ENCODE measurements around the gene ARTN.

Gene ARTN

GRCh38 chr1:43933386-43934100, at the start of gene ARTN:
Gene ARTN (plus strand): TSS chr1:43933801. CDS start chr1:43935657, 1,856 bp downstream.
- H3K9ac ChIP-seq (ENCODE audit: low read depth, low read length, poor library complexity, severe bottlenecking) = no peak within 1 kb of the TSS
- no peak within 1 kb of the TSS for H3K4me2 ChIP-seq (ENCODE audit: low read depth, low read length, poor library complexity, severe bottlenecking)
- H3K36me3 ChIP-seq (ENCODE audit: insufficient read depth, low read length) = no peaks in the 10 kb centered on the region
- no peaks in the 10 kb centered on the region for H3K4me1 ChIP-seq (ENCODE audit: insufficient read depth, low read length, poor library complexity, severe bottlenecking)
- no peaks in the 10 kb centered on the region for H3K79me2 ChIP-seq (ENCODE audit: insufficient read depth, low read length)
- H3K9me3 ChIP-seq (ENCODE audit: insufficient read depth, low read depth, low read length) = no peaks in the 10 kb centered on the region
- H3K4me3 ChIP-seq (ENCODE audit: low read length, poor library complexity, severe bottlenecking) = no peak within 1 kb of the TSS
- no peaks in the 10 kb centered on the region for H3F3A ChIP-seq (ENCODE audit: low read depth)
- TF ChIP-seq CTCF (conservative IDR thresholded peaks at IDR 0.05; ENCODE audit: low read length) (no peak), EZH2phosphoT487 (IDR thresholded peaks at IDR 0.05; ENCODE audit: borderline replicate concordance) (no peak)
- no peaks in the 10 kb centered on the region for H3K27me3 ChIP-seq (ENCODE audit: insufficient read depth, low read length, poor library complexity, severe bottlenecking)
- H3K9me2 ChIP-seq (replicated peaks; ENCODE audit: low read depth, low read length) = no peaks in the 10 kb centered on the region
- H4K20me1 ChIP-seq (ENCODE audit: insufficient read depth, low read length, poor library complexity, severe bottlenecking) = no peaks in the 10 kb centered on the region
- H2AFZ ChIP-seq (ENCODE audit: low read length) = no peak within 1 kb of the TSS

GRCh38 chr1:43885279-43885801, 48.3 kb upstream of the ARTN start:
- no peak overlapping the region for H3K4me2 ChIP-seq (ENCODE audit: low read depth, low read length, poor library complexity, severe bottlenecking)
- no peaks in the 10 kb centered on the region for H3K36me3 ChIP-seq (ENCODE audit: insufficient read depth, low read length)
- H3K9me2 ChIP-seq (replicated peaks; ENCODE audit: low read depth, low read length) = no peaks in the 10 kb centered on the region
- no peak overlapping the region for H3K9ac ChIP-seq (ENCODE audit: low read depth, low read length, poor library complexity, severe bottlenecking)
- no peaks in the 10 kb centered on the region for H3K27me3 ChIP-seq (ENCODE audit: insufficient read depth, low read length, poor library complexity, severe bottlenecking)
- no peak overlapping the region for H2AFZ ChIP-seq (ENCODE audit: low read length)
- H3K79me2 ChIP-seq (ENCODE audit: insufficient read depth, low read length) = no peaks in the 10 kb centered on the region
- peaks cover 20% of the 10 kb centered on the region for H3K4me1 ChIP-seq (ENCODE audit: insufficient read depth, low read length, poor library complexity, severe bottlenecking)
- no peaks in the 10 kb centered on the region for H4K20me1 ChIP-seq (ENCODE audit: insufficient read depth, low read length, poor library complexity, severe bottlenecking)
- H3F3A ChIP-seq (ENCODE audit: low read depth) = no peaks in the 10 kb centered on the region
- no peaks in the 10 kb centered on the region for H3K9me3 ChIP-seq (ENCODE audit: insufficient read depth, low read depth, low read length)
- no peak overlapping the region for H3K4me3 ChIP-seq (ENCODE audit: low read length, poor library complexity, severe bottlenecking)
- TF ChIP-seq CTCF (conservative IDR thresholded peaks at IDR 0.05; ENCODE audit: low read length) (no peak), EZH2phosphoT487 (IDR thresholded peaks at IDR 0.05; ENCODE audit: borderline replicate concordance) (no peak)

- H3K36me3 ChIP-seq (ENCODE audit: insufficient read depth, low read length) = no peaks in the 10 kb centered on the region
- H3K27me3 ChIP-seq (ENCODE audit: insufficient read depth, low read length, poor library complexity, severe bottlenecking) = no peaks in the 10 kb centered on the region
- no peaks in the 10 kb centered on the region for H3K9me2 ChIP-seq (replicated peaks; ENCODE audit: low read depth, low read length)
- H2AFZ ChIP-seq (ENCODE audit: low read length) = no peak overlapping the region
- no peaks in the 10 kb centered on the region for H3K79me2 ChIP-seq (ENCODE audit: insufficient read depth, low read length)
- no peak for TF ChIP-seq EZH2phosphoT487 (IDR thresholded peaks at IDR 0.05; ENCODE audit: borderline replicate concordance)
- TF ChIP-seq CTCF (conservative IDR thresholded peaks at IDR 0.05; ENCODE audit: low read length) = no peak
- no peak overlapping the region for H3K4me2 ChIP-seq (ENCODE audit: low read depth, low read length, poor library complexity, severe bottlenecking)
- H3F3A ChIP-seq (ENCODE audit: low read depth) = no peaks in the 10 kb centered on the region
- H3K4me1 ChIP-seq (ENCODE audit: insufficient read depth, low read length, poor library complexity, severe bottlenecking) = peaks cover 14% of the 10 kb centered on the region
- H3K9ac ChIP-seq (ENCODE audit: low read depth, low read length, poor library complexity, severe bottlenecking) = no peak overlapping the region
- H3K4me3 ChIP-seq (ENCODE audit: low read length, poor library complexity, severe bottlenecking) = no peak overlapping the region
- H4K20me1 ChIP-seq (ENCODE audit: insufficient read depth, low read length, poor library complexity, severe bottlenecking) = no peaks in the 10 kb centered on the region
- no peaks in the 10 kb centered on the region for H3K9me3 ChIP-seq (ENCODE audit: insufficient read depth, low read depth, low read length)
Observed at GRCh38 chr1:43887748-43888147, 45.9 kb upstream of the ARTN start.

Data from Loucy (cell line).